Measurements from ENCODE around the gene TBX19. TPM values are rescaled to one million over a fixed set of nuclear protein-coding genes. Genes with fewer than 3 reads are reported as not detected.

Gene TBX19
- total RNA-seq, 1 experiment from 2014 or later, result 0.36 TPM

GRCh38 chr1:168271636-168272035, 9.0 kb upstream of the TBX19 start:
- no peaks in the 10 kb centered on the region for H3K36me3 ChIP-seq (ENCODE audit: low read depth, low read length)
- H2AFZ ChIP-seq (ENCODE audit: low read length), result no peak overlapping the region
- DNase-seq (peak; percentile 45), ATAC-seq (no peak)
- H3K9me2 ChIP-seq (replicated peaks; ENCODE audit: low read length), result no peaks in the 10 kb centered on the region
- POLR2A ChIA-PET (ENCODE audit: unreplicated experiment), result no interaction called here
- no peak overlapping the region for H3K9ac ChIP-seq (ENCODE audit: low read length)
- H3K79me2 ChIP-seq (ENCODE audit: low read length), result no peaks in the 10 kb centered on the region
- intact Hi-C loops (cut with micrococcal nuclease), result no loop called here
- H3F3A ChIP-seq (ENCODE audit: low read length, unreplicated experiment), result no peaks in the 10 kb centered on the region
- no peaks in the 10 kb centered on the region for H3K9me3 ChIP-seq (ENCODE audit: low read length)
- H3K4me1 ChIP-seq (ENCODE audit: insufficient read depth, low read length), result peaks cover 11% of the 10 kb centered on the region; the same call in 1 of the 2 replicates
- no peaks in the 10 kb centered on the region; the same call in 1 of the 2 replicates for H4K20me1 ChIP-seq (ENCODE audit: low read length)
- no peak for TF ChIP-seq EZH2phosphoT487 (IDR thresholded peaks at IDR 0.05; ENCODE audit: borderline replicate concordance, low read length)
- TF ChIP-seq CTCF (conservative IDR thresholded peaks at IDR 0.05; ENCODE audit: low read depth, low read length), result no peak
- TF ChIP-seq EZH2 (IDR thresholded peaks at IDR 0.05; ENCODE audit: low read length, unreplicated experiment), result no peak
- no TSS peak for BruUV-seq (replicated peaks)
- no peak overlapping the region for H3K4me3 ChIP-seq (ENCODE audit: low read length)
- H3K27me3 ChIP-seq (ENCODE audit: low read length), result no peaks in the 10 kb centered on the region
- no peak overlapping the region for H3K27ac ChIP-seq (ENCODE audit: low read length)
- no peak overlapping the region for H3K4me2 ChIP-seq (ENCODE audit: low read length)
- CTCF ChIA-PET, result no interaction called here

- POLR2A ChIA-PET (ENCODE audit: unreplicated experiment), result no interaction called here
- CTCF ChIA-PET, result no interaction called here
- no peak overlapping the region for H3K27ac ChIP-seq (ENCODE audit: low read length)
These were observed 7.1 kb upstream of the TBX19 start for GRCh38 chr1:168273575-168273974.

More at GRCh38 chr1:168273575-168273974, 7.1 kb upstream of the TBX19 start:
- intact Hi-C loops (cut with micrococcal nuclease), result no loop called here
- Histone ChIP-seq H3K9ac (ENCODE audit: low read length) (no peak overlapping the region), H2AFZ (ENCODE audit: low read length) (no peak overlapping the region), H3K4me1 (ENCODE audit: insufficient read depth, low read length) (peaks cover 5% of the 10 kb centered on the region; the same call in 1 of the 2 replicates), H3F3A (ENCODE audit: low read length, unreplicated experiment) (no peaks in the 10 kb centered on the region), H3K36me3 (ENCODE audit: low read depth, low read length) (no peaks in the 10 kb centered on the region), H3K9me3 (ENCODE audit: low read length) (no peaks in the 10 kb centered on the region), H3K4me2 (ENCODE audit: low read length) (no peak overlapping the region), H3K27me3 (ENCODE audit: low read length) (no peaks in the 10 kb centered on the region), H3K9me2 (replicated peaks; ENCODE audit: low read length) (no peaks in the 10 kb centered on the region), H3K79me2 (ENCODE audit: low read length) (no peaks in the 10 kb centered on the region), H3K4me3 (ENCODE audit: low read length) (no peak overlapping the region), H4K20me1 (ENCODE audit: low read length) (no peaks in the 10 kb centered on the region)
- ATAC-seq (no peak), DNase-seq (no peak)
- TF ChIP-seq EZH2 (IDR thresholded peaks at IDR 0.05; ENCODE audit: low read length, unreplicated experiment) (no peak), CTCF (conservative IDR thresholded peaks at IDR 0.05; ENCODE audit: low read depth, low read length) (no peak), EZH2phosphoT487 (IDR thresholded peaks at IDR 0.05; ENCODE audit: borderline replicate concordance, low read length) (no peak)
- no TSS peak for BruUV-seq (replicated peaks)

Measured in PC-3 (cell line).